ENCODE measurements around the gene SLC22A6.

Gene SLC22A6

GRCh38 chr11:63012839-63013238, 28.1 kb upstream of the SLC22A6 start:
- no peaks in the 10 kb centered on the region for H3K36me3 ChIP-seq (replicated peaks)
- DNase-seq, result no peak
- no peak for TF ChIP-seq CTCF (IDR thresholded peaks at IDR 0.05; ENCODE audit: low read depth, low read length, missing control alignments)
- in situ Hi-C loops (cut with HindIII; ENCODE audit: low pct_ligation_motif_present, low sequenced_read_pairs), result loop anchor here (25.0 kb wide), 1 partner anchor 101 kb away; the partner anchor contains the start of gene CHRM1
- H3K27ac ChIP-seq, result no peak overlapping the region
- H3K4me3 ChIP-seq (ENCODE audit: low read depth, low read length), result no peak overlapping the region
- H3K27me3 ChIP-seq (replicated peaks), result no peaks in the 10 kb centered on the region

- in situ Hi-C loops (cut with HindIII; ENCODE audit: low pct_ligation_motif_present, low sequenced_read_pairs), result loop anchor here (25.0 kb wide), 1 partner anchor 100 kb away; the partner anchor contains the start of gene CHRM1
- Histone ChIP-seq H3K27ac (no peak overlapping the region), H3K36me3 (replicated peaks) (no peaks in the 10 kb centered on the region), H3K4me3 (ENCODE audit: low read depth, low read length) (no peak overlapping the region), H3K27me3 (replicated peaks) (no peaks in the 10 kb centered on the region)
- no peak for TF ChIP-seq CTCF (IDR thresholded peaks at IDR 0.05; ENCODE audit: low read depth, low read length, missing control alignments)
- DNase-seq, result no peak
Observed at GRCh38 chr11:63012430-63012829, 27.7 kb upstream of the SLC22A6 start.

GRCh38 chr11:63010934-63011439, 26.2 kb upstream of the SLC22A6 start:
- Histone ChIP-seq H3K36me3 (replicated peaks) (no peaks in the 10 kb centered on the region), H3K27ac (no peak overlapping the region), H3K4me3 (ENCODE audit: low read depth, low read length) (no peak overlapping the region), H3K27me3 (replicated peaks) (no peaks in the 10 kb centered on the region)
- in situ Hi-C loops (cut with HindIII; ENCODE audit: low pct_ligation_motif_present, low sequenced_read_pairs), result loop anchor here (25.0 kb wide), 1 partner anchor 99 kb away; the partner anchor contains the start of gene CHRM1
- DNase-seq, result no peak
- no peak for TF ChIP-seq CTCF (IDR thresholded peaks at IDR 0.05; ENCODE audit: low read depth, low read length, missing control alignments)

- in situ Hi-C loops (cut with HindIII; ENCODE audit: low pct_ligation_motif_present, low sequenced_read_pairs), result loop anchor here (25.0 kb wide), 1 partner anchor 96 kb away; the partner anchor contains the start of gene CHRM1
- Histone ChIP-seq H3K27me3 (replicated peaks) (no peaks in the 10 kb centered on the region), H3K36me3 (replicated peaks) (no peaks in the 10 kb centered on the region), H3K27ac (no peak overlapping the region), H3K4me3 (ENCODE audit: low read depth, low read length) (no peak overlapping the region)
- DNase-seq, result no peak
- no peak for TF ChIP-seq CTCF (IDR thresholded peaks at IDR 0.05; ENCODE audit: low read depth, low read length, missing control alignments)
Observed at GRCh38 chr11:63007920-63008319, 23.2 kb upstream of the SLC22A6 start.

GRCh38 chr11:63001456-63001855, 16.7 kb upstream of the SLC22A6 start:
- no peak overlapping the region for H3K27ac ChIP-seq
- no peaks in the 10 kb centered on the region for H3K27me3 ChIP-seq (replicated peaks)
- in situ Hi-C loops (cut with HindIII; ENCODE audit: low pct_ligation_motif_present, low sequenced_read_pairs), result loop anchor here (25.0 kb wide), 1 partner anchor 89 kb away; the partner anchor contains the start of gene CHRM1
- no peak for TF ChIP-seq CTCF (IDR thresholded peaks at IDR 0.05; ENCODE audit: low read depth, low read length, missing control alignments)
- DNase-seq, result no peak
- no peak overlapping the region for H3K4me3 ChIP-seq (ENCODE audit: low read depth, low read length)
- H3K36me3 ChIP-seq (replicated peaks), result no peaks in the 10 kb centered on the region

GRCh38 chr11:62999649-63000048, 14.9 kb upstream of the SLC22A6 start:
- H3K36me3 ChIP-seq (replicated peaks), result no peaks in the 10 kb centered on the region
- H3K4me3 ChIP-seq (ENCODE audit: low read depth, low read length), result no peak overlapping the region
- no peak for DNase-seq
- in situ Hi-C loops (cut with HindIII; ENCODE audit: low pct_ligation_motif_present, low sequenced_read_pairs), result loop anchor here (25.0 kb wide), 1 partner anchor 87 kb away; the partner anchor contains the start of gene CHRM1
- no peak for TF ChIP-seq CTCF (IDR thresholded peaks at IDR 0.05; ENCODE audit: low read depth, low read length, missing control alignments)
- H3K27me3 ChIP-seq (replicated peaks), result no peaks in the 10 kb centered on the region
- H3K27ac ChIP-seq, result no peak overlapping the region
